Measurements from ENCODE around the gene ASAP2.

ASAP2 gene

DNA sequence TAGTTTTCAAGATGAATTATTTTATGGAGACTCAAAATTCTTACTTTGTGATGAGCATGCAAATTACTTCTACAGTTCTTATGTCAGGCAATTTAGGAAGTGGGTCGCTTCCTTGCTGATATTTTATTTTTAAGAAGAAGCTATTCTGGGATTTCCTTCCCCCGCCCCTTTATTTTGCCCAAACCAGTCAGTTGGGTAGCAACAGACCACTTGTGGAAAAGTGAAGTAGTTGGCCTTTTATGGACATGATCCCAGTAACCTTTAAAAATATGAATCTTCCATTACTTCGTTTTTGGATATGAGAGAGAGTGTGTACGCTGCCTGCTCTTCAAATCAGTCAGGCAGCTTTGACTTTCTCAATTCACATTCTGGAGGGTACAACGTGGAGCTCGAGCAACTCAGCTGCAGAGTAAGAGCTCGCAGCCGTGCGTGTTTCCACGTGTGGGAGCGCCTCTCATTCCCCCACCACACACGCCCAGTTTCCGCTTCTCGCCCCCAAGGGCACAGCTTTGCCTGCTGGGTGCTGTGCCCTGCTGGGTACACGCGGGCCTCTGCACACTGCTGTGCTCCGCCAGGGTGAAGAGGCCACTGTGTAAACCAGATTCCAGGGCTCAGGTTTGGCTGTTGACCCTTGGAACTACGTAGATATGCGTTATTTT is 124.1 kb downstream of the ASAP2 start:
- DNase-seq = no peak

- DNase-seq = no peak
Measured at GRCh38 chr2:9331704-9332103, 125.1 kb downstream of the ASAP2 start.

DNA sequence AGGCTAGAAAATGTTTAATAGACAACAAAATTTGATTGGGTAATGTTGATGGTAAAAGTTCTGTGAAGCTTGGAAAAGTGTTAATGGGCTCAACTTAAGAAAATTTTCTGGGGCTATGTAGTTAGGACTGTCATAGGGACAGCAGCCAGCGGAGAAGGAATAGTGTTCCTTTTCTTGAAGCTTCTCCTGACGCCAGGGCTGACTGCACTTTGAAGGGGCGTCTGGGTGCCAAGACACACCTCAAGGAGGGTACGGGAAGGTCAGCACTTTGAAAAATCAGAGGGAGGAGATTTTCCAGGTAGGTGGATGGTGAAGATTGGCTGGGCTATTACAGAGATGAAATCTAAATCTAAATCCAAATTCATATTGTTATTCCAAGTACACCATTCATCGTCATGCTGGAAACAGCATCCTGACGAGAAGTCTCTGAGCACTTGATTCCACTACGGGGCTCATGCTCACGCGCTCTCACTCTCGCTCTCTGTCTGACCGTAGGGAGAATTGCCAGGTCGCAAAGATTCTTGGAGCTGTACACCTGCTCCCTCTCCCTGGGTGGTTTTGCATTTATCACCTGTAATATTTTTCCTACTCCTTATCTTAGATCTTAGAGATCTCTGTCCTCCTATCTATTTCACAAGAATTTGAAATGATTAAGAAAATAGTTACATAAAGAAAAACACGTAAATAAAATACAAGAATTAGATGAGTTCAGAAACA is 125.7 kb downstream of the ASAP2 start:
- peak; percentile 85 for DNase-seq

GRCh38 chr2:9332853-9333245 is 126.2 kb downstream of the ASAP2 start:
- no peak for DNase-seq

DNA sequence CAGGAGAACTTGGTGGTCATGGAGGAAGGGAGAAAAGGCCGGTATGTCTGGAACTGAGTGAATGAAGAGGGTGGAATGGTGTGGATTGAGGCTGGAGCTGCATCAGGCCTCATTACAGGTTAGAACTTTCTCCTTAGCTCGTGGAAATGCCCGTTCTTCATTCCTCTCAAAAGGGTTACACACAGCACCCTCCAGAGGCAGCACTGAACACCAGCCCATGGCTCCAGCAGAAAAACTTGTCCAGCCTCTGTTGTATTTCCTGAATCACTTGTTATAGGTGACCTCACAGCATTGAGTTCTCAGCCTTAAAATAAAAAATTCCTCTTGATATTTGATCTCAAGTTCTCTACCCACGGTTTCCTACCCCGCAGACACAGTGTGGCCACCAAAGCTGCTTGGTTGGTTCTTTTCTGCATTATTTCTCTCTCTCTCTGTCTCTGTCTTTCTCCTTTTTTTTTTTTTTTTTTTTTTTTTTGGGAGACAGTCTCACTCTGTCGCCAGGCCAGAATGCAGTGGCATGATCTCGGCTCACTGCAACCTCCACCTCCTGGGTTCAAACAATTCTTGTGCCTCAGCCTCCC is 127.1 kb downstream of the ASAP2 start:
- no peak for DNase-seq

- DNase-seq = no peak
Measured at GRCh38 chr2:9334761-9335160, 128.1 kb downstream of the ASAP2 start.

- DNase-seq = no peak
Measured at GRCh38 chr2:9335322-9335832, 128.8 kb downstream of the ASAP2 start.

DNA sequence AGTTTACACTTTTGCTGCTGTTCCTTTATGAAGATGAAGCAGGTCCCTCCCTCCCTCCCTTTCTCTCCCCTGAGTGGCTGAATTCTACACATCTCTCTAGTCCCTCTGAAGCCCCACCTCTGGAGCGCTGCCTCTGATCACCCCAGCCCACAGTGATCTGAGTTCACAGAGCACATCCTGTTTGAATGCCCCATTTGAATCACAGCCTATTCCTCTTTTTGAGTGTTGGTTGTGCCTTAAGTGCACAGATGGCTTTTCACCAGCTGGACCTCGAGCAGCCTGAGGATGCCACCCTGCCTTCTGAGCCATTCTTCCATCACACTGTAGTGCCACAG is 129.6 kb downstream of the ASAP2 start:
- peak; percentile 57 for DNase-seq

GRCh38 chr2:9336576-9337314 is 130.1 kb downstream of the ASAP2 start:
- peak; percentile 89 for DNase-seq

GRCh38 chr2:9337901-9338300 is 131.3 kb downstream of the ASAP2 start:
- DNase-seq = no peak

- DNase-seq = no peak
Measured at GRCh38 chr2:9341337-9341887, 134.8 kb downstream of the ASAP2 start.

DNA sequence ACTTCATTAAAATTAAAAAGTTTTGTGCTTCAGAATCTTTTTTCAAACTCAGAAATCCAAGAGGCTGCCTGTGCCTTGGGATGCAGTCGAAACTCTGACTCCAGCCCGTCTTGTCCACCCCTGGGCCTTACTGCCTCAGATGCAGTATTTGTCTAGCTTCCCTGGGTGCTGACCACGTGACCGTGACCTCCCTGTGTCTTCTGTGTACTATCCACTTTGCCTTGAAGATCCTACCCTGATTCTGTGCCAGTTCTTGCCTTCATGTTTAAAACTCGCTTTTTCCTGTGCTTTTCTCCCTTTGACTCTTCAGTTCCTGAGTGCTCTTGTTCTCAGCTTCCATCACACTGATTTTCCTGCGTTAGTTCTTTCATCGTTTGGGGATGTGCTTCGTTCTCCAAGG is 136.0 kb downstream of the ASAP2 start:
- DNase-seq = no peak

- no peak for DNase-seq
Measured at GRCh38 chr2:9343524-9343923, 136.9 kb downstream of the ASAP2 start.

- DNase-seq = no peak
Measured at GRCh38 chr2:9344434-9344833, 137.8 kb downstream of the ASAP2 start.

- DNase-seq = no peak
Measured at GRCh38 chr2:9345343-9345742, 138.7 kb downstream of the ASAP2 start.

DNA sequence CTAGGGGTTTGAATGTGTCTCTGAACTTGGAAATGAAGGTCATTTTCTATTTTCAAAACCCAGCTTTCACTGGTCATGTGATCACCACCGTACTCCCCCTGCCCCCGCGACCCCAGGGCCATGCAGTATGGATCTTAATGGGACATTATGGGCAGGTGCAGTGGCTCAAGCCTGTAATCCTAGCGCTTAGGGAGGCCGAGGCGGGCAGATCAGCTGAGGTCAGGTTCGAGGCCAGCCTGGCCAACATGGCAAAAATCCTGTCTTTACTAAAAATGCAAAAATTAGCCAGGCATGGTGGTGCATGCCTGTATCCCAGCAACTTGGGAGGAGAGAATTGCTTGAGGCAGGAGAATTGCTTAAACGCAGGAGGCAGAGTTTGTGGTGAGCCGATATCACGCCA is 139.4 kb downstream of the ASAP2 start:
- no peak for DNase-seq

- no peak for DNase-seq
Measured at GRCh38 chr2:9346885-9347284, 140.3 kb downstream of the ASAP2 start.

- DNase-seq = peak; percentile 74
Measured at GRCh38 chr2:9347411-9347881, 140.8 kb downstream of the ASAP2 start.

GRCh38 chr2:9354318-9354717 is 147.7 kb downstream of the ASAP2 start:
- no peak for DNase-seq

DNA sequence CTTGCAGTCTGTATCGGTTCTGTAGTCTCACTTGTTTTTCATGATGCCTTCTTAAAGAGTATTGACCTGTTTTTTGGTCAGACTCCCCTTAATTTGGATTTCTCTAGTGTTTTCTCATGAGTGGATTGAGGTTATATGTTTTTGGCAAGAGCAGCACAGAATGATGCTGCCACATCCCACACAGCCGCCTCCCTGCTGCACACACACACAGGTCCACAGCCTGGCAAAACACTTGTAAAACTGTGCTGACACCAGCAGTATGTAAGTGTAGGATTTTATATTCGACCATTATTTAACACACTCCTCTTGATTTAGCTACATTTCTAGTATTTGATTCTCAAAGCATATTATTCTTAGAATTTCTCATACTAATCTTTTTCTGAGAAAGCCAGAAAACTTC is 148.7 kb downstream of the ASAP2 start:
- no peak for DNase-seq

- no peak for DNase-seq
Measured at GRCh38 chr2:9355716-9356115, 149.1 kb downstream of the ASAP2 start.

DNA sequence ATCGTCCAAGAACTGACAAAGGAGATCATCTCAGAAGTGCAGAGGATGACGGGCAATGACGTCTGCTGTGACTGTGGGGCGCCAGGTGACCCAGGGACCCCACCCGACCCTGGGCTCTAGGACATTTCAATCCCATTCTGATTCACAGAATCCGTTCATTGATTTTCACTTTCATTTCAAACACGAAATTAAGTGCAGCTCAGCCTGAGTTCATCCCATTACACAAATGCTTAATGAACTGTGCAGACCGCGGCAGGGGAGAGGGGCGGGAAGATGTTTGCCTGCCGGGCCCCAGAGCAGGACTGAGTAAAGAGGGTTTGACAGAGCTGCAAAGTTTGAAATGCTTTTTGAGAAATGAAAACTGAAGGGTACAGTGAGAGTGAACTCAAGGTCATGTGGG is 149.6 kb downstream of the ASAP2 start:
- no peak for DNase-seq

GRCh38 chr2:9358846-9359245 is 152.2 kb downstream of the ASAP2 start:
- no peak for DNase-seq

All from DMS79 (cell line).